Lower leg skin (tissue), 3 donors: ENCODE measurements around the gene DAPP1.

Source experiments
- POLR2A ChIP-seq, 2 donors: fragments of 450-650 bp; IDR thresholded peaks; one replicate each; pipeline ENCODE4 v1.6.1; 2016 to 2017; ENCODE audit warnings: antibody characterized with exemption in 2 of 2, mild to moderate bottlenecking in 1 of 2, moderate library complexity in 1 of 2
- TF ChIP-seq, protein P1 (sequence below), 3 donors: fragments of 450-650 bp; IDR thresholded peaks; one replicate each; pipeline ENCODE4 v1.5.1; 2016; ENCODE audit warnings: antibody characterized with exemption in 3 of 3, mild to moderate bottlenecking in 3 of 3, moderate library complexity in 2 of 3

DNA sequence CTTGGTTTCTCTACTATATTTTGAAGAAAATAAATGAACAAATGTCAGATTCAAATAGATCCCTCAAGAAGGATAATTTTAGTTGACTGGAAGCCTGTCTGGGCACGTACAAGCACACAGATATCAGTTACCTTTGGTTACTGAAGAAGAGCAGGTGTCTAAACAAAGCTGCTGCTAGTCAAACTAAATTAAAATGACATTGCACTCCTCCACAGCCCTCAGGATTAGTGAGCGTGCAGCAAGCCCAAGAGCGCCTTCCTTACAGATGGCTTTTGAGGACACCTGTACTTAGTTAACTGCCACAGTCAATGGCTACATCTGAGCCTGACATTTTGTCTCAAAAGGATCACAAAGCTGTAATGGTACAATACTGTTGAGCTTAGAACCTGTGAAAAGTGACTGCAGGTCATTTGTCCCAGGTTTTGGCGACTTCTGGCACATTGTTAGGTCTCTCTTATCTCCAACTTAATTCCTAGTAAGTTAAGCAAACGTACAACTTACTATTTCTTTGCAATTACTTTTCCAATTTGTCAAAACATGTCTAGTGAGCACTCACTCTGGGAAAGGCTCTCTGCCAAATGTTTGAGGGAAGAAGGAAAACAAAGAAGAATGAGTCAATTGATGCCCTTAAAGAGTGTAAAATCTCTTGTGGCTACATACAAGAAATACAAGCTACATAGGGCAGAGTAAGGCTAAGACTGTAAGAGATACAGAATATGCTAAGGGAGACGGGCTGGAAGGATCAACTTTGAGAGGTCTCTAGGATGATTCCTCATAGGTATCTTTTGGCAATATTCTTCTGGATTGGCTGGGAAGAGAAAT lies 25.6 kb upstream of the DAPP1 start:
- TF ChIP-seq, protein P1, sequence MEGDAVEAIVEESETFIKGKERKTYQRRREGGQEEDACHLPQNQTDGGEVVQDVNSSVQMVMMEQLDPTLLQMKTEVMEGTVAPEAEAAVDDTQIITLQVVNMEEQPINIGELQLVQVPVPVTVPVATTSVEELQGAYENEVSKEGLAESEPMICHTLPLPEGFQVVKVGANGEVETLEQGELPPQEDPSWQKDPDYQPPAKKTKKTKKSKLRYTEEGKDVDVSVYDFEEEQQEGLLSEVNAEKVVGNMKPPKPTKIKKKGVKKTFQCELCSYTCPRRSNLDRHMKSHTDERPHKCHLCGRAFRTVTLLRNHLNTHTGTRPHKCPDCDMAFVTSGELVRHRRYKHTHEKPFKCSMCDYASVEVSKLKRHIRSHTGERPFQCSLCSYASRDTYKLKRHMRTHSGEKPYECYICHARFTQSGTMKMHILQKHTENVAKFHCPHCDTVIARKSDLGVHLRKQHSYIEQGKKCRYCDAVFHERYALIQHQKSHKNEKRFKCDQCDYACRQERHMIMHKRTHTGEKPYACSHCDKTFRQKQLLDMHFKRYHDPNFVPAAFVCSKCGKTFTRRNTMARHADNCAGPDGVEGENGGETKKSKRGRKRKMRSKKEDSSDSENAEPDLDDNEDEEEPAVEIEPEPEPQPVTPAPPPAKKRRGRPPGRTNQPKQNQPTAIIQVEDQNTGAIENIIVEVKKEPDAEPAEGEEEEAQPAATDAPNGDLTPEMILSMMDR (IDR thresholded peaks at IDR 0.05), result no peak
- no peak for TF ChIP-seq POLR2A (IDR thresholded peaks at IDR 0.05)
